HG02943 (cell line): Measurements from ENCODE around the gene LDLRAD3.
A peak's percentile ranks its signal among the peaks of the same experiment; 100 is the strongest.

Experiments
- ATAC-seq: cut with Tn5 transposase; IDR thresholded peaks from one replicate; pipeline ENCODE4 v1.9.1; 2021; ENCODE audit warnings: mild to moderate bottlenecking, low read depth, moderate library complexity; ENCODE audit not compliant: unreplicated experiment

LDLRAD3 gene

DNA sequence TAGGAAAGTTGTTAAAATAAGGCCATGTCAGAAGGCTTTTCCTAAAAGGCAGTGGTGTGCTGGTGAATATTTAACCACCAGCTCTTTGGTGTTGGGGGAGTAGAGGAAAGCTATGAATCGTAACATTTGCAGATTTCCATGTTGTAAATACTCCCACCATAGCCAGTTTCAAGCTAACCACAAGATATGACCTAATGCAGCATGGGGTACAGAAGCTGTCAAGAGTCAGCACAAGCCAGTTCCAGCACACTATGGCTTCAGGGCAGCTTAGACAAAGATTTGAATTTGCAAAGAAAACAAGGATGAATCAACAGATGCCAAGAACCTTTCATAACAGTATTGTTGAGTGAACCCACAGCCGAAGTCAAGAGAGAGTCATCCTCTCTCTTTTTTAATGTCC is 305.4 kb downstream of the LDLRAD3 start:
- no peak for ATAC-seq

DNA sequence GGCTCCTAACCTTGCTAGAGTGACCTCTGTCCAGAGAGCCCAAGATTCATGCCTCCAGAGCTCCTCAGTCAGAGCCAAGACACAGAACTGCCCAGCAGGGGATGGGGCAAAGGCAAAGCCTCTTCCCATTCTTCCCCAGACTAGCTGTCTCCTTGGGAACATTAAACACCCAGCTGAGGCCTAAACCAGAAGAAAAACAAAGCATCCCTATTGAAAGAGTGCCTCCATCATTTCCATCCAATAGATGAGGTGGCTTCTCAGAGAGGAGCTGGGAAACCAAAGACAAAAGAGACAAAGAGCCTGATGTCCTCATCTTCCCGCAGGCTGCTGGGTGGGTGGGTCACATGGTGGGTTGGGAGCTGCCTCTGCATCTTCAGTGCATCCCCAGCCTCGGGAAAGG is 308.0 kb downstream of the LDLRAD3 start:
- no peak for ATAC-seq

DNA sequence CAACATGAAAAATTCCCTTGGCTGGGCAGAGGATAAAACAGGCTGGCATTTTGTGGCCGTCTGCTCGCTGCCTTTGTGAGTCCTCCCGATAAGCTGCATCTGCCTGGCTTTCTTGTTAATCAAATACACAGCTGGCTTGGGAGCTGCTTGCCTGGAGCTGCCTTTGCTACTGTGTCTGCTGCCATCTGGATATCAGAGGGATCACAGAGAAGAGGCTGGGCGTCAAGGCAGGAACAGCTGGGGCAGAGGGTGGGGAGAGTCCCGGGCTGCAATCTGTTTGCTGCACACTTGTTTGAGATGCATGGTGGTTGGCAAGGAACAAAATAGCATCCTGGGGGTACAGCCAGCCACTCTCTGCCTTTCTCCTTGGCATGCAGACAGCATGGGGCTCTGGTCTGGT is 309.4 kb downstream of the LDLRAD3 start:
- ATAC-seq = no peak

DNA sequence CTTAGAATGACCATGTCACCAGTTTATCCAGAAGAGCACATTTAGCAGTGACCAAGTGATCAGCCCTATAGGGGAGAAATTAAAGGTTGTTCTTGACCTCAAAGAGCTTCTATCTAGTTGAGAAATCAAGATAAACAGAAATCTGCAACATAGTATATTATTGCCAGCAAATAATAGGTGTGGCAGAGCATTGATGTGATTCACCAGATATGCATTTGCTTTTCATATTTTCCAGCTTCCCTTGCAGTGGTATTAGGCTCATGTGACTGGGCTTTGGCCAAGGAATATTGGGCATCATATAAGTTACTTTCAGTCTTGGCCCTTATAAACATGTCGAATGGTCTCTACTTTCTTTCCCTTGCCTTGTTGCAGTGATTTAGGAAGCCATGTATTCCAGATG is 310.9 kb downstream of the LDLRAD3 start:
- no peak for ATAC-seq

DNA sequence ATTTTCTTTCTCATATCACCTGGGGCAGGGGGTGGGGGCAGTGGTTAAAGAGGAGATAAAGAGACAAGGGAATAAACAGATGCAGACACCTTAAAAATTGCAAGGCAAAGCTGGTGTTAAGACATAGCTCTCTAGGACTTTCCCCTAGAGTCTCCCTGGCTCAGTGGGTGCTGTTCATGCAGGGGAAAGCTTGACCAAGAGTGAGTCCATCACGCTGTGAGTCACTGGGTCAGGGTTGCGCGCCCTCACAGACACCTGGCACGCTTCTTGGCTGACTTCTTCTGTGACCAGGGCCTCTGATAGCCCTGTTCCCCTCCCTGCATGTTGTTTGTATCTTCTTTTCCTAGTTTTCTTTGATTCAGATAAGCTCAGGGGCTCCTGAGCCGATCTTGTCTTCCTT is 313.5 kb downstream of the LDLRAD3 start:
- ATAC-seq = no peak

DNA sequence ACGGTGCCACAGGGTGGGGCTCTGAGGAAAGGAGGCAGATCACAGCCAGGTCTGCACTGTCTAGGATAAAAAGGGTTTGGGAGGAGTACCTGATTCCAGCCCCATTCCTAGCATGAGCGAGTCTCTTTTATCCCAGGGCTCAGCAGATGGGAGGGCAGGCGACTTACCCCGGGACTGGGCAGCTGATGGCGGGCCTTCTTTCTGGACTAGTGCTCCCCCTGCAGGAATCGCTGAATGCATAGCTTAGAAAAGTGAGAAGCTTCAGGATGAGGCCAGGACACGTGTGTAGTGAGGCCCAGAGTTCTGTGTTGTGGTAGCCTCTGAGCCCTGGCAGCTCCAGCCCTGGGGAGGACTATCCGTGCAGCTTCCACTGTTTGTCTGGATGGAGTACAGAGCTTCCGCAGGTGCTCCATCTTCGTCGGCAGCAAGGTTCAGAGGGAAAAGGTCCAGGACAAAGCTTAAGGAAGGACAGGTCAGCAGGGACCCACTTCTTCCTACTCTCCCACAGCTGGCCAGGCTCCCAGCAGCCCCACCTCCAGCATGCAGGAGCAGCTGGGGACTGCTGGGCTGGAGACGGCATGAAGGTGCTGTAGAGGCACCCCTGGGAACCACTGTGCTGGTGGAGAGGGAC is 315.0 kb downstream of the LDLRAD3 start:
- ATAC-seq = no peak

DNA sequence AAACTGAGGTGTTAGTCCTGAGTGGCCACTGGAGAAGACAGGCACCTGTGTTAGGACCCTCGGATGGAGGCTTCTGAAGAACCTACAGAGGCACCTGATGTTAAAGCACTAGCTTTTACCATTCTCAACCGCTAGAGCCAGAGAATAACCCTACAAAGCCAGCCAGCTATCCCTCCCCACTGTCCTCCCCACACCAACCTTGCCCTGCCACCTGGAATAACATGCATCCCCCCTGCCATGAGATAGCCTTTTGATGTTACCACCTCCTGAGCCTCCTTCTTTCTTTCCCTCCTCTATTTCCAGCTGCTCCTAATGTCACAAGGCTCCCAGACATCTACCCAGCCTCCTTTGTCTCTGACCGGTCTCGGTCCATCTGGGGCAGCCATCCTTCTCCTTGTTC is 317.2 kb downstream of the LDLRAD3 start:
- no peak for ATAC-seq

DNA sequence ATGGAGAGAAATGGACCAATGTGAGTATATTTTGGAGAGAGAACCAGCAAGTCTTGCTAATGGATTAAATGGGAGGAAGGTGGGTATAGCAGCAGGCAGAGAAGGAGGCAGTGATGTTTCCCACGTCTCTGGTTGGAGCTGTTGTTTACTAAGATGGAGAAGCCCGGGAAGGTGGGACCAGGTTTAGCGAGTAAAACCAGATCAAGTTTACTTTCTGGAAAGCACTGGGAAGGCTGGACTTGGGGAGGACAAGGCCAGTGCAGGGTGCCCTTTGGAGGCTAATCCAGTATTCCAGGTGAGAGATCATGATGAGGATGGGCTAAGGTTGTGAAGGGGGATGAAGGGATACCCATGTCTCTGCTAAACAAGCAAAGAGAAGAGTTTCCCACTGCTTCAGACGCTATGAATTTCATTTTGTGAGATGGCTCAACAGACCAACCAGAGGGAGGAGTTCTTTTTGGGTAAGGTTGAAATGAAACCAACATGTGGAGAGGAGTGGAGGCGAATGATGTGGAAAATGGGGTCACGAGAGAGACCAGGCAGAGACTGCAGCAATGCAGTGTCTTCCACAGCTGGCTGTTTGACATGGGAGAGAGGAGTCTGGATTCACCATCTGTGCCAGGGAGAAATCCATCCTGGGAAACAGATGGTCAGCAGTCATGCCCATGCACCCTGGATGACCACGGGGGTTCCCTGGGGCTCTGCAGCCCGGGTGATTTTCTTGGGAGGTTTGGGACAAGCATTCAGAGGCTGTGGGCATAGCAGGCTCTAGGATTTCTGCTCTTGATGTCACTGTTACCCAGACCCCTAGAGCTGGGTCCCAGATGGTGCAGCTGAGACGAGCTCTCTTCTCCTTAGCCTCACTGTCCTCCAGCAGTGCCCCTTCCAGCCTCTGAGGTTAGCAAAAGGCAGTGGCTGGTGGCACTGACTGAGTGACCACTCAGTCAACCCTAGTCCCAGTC is 320.4 kb downstream of the LDLRAD3 start:
- ATAC-seq = no peak

DNA sequence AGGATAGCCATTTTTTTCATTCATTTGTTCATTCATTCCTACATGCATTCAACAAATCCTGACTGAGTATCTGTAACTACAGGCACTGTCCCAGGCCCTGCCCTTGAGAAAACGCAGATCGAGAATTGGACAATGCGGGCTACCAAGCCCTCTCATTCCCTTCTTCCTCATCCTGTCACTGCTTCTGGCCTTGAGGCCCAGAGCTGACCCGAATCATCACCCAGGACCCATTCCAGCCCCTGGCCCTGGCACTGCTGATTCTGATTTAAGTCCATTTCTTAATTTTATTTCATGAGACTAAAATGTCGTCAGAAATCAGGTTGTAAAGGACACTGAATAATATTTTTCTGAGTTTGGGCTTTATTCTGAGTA is 321.1 kb downstream of the LDLRAD3 start:
- ATAC-seq = no peak

DNA sequence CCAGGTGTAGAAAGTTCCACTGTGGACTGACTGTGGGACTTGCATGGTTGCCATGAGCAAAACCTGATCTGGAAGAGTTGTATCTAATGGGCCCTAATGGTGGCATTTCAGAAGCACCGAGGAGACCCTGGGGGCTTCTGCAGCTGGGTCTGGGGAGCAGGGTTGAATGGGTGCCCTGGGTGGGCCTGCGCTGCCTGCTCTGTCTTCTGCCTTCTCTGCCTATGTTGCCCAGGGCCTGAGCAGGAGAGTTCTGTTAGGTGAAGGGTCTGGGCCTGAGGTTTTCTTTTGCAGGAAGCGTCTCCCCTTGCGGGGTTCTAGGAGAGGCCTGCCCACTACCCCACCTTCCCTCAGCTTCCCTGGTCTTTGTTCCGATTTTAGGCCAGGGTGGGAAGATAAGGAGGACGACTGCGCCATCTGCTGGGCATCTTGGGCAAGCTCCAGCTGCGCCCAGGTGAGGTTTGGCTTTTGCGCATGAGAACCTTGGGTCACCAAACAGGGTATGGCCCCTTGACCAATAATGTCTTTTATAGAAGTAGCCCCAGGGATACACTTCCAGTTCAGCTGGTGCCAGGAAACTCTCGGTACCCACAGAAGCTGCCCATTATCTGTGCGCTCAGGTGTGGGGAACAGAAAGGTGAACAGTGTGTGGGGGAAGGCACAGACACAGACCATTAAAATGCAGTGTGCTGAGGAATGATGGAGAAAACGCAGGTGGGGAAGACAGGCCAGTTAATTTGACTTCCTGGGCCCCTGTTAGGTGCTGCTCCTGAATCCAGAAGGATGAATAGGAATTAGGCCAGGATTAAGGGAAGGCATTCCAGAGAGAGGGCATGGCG is 322.1 kb downstream of the LDLRAD3 start:
- peak; percentile 56 for ATAC-seq

DNA sequence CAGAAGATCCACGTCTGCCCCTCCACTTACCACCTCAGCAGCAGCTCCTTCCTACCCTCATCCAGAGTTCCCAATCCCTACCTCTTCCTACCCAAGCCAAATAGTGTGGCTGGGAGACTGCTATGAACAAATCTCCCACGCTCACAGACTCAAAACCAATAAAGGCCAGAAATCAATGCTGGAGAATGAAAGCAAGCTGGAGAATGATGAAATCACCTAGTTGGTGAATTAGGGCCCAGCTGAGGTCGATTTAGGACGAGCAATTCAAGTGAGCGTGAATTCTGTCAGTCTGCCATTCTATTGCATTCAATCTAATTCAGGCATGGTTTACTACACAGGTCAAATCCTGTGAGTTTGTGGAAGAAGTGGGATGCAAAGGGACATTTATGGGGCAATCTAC is 322.9 kb downstream of the LDLRAD3 start:
- no peak for ATAC-seq

DNA sequence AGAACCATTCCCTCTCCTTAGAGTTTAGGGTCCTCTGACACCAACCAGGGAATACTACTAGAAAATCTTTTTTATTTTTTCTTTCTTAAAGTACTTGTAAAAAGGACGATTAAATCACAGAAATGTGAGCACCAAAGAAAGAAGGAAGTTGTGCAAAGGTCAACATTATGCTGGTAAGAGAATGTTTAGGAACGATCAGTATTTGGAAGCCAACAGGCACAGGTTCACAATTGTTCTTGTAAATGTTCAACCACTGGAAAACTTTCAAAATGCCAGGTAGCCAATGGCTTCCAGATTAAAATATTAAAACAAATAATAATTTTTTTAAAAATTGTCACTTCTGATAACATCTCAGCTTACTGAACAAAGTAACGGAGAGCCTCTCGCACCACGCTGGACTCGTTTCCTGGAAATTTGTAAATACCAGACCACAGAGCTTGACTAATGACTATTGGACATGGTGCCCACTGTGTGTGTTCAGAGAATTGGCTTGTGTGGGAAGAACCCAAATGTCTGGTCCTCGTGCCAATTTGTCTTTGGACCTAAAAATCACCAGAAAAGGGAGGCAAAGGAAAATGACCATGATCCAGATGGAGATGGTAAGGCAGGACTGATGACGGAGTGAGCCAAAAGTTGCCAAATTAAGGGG is 324.6 kb downstream of the LDLRAD3 start:
- ATAC-seq = no peak

DNA sequence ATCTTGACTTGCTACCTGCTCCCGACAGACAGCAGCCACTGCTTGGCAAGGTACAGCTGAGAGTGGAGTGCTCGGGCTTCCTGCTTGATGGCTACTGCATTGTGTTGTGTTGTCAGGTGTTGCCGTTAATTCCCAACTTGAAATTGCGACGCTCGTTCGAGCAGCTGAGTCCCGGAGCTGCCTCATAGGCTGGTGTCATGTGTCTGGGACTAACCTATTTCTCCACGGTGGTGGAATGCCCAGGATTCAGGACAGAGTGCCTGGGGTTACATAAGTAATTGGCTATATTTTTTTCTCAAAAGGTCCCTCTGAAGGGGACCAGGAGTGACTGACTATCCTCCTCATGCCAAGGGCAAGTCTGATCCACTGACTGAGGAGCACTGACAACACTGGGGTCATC is 326.8 kb downstream of the LDLRAD3 start:
- ATAC-seq = no peak

DNA sequence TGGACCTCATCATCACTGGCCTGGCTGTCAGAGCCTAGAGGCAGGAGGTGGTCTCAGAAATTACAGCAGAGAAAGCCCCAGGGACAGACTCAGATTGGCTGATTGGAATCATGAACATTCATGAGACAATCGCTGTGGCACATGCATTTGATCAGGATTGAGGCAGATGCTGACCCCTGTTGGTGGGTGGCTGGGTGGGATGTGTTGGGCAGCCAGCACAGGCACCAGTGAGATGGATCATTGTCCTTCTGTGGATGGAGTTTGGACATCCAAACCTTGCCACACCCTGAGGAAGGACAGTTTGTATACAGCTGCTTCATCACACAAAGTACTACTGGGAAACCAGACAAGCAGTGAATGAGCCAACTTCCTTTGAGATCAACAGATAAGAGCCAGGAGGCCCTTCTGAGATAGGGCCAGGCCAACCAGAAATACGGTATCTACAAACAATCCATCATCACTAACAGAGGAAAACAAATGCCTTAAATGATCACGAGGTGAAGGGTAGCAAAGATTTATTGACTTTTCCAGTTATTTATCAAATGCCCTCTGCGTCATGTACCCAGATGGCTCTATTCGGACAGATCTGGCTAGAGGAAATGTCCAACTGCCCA is 328.0 kb downstream of the LDLRAD3 start:
- no peak for ATAC-seq

DNA sequence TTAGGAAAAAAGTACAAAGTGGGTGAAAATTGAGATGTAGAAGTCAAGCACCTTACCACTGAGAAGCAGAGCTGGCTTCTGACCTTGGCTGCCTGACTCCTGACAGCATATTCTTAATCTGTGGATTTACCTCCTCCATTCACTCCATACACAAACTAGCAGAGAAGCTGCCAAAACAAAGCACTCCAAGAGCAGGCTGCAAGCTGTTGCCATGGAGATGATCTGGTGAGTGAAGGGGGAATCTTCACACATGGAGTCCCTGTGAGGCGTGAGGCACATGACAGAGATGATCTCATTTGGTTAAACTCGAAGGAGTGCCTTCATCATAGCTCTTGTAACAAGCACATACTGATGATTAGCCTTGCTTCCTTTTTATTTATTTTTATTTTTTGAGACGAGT is 329.2 kb downstream of the LDLRAD3 start:
- ATAC-seq = no peak

DNA sequence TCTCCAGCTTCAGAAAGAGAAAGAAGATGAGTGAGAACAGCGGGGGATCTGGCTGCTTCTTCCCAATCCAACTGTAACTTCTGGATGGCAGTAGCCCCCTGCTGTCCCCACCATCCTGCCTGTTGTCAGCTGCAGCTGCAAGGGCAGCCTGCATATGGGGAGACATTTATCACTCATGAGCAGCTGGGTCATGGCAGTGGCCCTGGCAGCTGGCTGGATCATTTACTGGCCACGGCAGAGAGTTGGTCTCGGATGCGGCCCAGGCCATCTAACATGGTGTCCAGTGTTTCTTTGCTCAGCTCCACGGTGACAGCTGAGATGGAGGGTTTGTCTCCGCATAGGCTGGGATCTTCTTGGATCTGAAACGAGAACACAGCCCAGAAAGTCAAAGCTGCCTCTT is 330.6 kb downstream of the LDLRAD3 start:
- ATAC-seq = no peak

DNA sequence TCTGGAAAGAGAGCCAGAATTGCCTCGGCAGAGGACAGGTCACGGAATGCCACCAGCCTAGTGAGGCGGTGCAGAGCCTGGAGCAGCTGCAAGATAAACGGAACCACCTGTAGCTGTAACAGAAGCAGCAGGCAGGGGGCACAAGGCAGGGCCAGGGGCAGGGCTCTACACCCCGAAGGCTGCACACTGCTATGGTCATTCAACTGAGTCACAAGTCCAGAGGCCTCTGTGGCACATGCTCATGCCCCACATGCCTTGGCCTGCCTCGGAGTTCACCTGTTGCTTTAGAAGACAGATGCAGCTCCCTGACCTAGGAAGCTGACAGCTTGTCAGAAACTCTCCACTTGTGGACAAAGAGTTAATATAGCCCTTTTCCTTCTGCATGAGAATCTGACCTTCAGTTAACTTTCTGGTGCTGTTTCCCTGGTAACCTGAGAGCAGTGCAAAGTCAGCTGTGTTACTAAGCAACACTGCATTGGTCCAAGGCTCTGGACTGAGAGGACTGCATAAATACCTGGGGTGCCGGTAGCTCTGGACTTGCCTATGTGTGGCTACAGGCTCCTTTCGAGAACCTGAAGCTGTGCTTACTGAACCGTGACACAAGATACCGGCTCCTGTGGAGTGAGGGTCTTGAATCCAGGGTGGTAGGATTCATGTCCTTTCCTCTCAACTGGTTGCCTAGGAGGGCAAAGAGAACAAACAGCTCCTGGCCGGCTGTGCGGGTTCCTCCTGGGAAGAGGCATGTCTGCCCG is 334.8 kb downstream of the LDLRAD3 start:
- no peak for ATAC-seq

DNA sequence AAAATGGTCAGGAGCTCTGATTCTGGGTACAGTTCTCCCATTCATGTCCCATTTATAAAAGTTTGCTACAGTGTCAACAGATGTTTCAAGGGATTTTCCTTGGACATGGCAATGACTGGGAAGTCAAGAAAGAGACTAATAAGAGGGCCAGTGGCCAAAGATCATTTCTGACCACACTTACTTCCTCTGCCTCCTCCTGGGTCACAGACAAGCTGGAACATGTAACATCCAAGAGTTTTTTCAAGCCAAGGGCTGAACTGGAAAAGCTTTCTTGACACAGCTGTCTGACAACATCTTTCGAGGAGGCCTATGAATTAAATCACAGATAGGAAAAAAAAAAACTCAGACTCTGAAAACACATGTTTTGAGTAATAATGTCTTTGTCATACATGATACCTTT is 336.7 kb downstream of the LDLRAD3 start:
- no peak for ATAC-seq
